ENCODE results near the gene GRIP2. TPM values are rescaled to one million over a fixed set of nuclear protein-coding genes. Genes with fewer than 3 reads are reported as not detected.
A peak's percentile ranks its signal among the peaks of the same experiment; 100 is the strongest.

The GRIP2 gene
- total and polyA plus RNA-seq, 3 experiments from 2014 or later = not detected

DNA sequence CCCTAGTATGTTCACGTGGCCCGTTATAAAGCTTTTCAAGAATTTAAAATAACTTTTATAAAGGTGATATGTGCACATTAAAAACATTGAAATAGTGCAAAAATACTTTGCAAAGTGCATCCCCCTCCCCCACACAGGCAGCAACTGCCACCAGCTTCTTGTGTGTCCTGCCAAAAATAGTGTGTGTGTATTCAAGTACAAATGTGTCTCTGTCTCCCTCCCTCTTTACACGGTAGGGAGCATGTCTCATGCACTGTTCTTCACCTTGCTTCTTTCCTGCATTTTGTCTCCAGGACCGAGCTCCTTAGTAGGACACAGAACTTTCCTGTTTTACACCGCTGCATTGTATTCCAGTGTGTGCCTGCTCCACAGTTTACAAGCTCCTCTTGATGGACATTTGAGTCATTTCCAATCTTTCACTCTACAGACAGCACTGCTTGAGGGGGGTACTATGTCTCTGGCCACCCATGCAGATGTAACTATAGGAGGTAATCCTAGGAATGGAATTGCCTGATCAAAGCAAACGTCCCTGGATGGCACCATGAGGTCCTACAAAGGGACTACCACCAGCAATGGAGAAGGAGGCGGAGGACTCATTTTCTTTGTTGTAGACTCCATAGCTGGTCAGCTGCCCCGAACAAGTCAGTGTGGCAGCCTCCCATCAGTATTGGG, 85.4 kb downstream of the GRIP2 start:
- Histone ChIP-seq H3K9me3 (ENCODE audit: low read length) (no peaks in the 10 kb centered on the region), H3K4me3 (ENCODE audit: low read length) (no peak overlapping the region), H3K27ac (ENCODE audit: low read depth, low read length) (no peak overlapping the region), H3K4me1 (ENCODE audit: insufficient read depth, low read length) (no peaks in the 10 kb centered on the region), H3K27me3 (ENCODE audit: insufficient read depth, low read length, poor library complexity, severe bottlenecking) (no peaks in the 10 kb centered on the region), H3K36me3 (ENCODE audit: insufficient read depth, low read length) (peaks cover 23% of the 10 kb centered on the region)
- CTCF ChIA-PET = interaction anchor here (0.9 to 1.4 kb wide), 3 partner anchors 12 to 251 kb away, joined by 3 to 4 read pairs (median 4); partner anchors contain the start of gene SLC6A6
- Mint-ChIP-seq H3K36me3 (peaks cover 4 to 87% (median 5%) of the 10 kb centered on the region in 3 donors), H3K9me3 (no peaks in the 10 kb centered on the region), H3K4me3 (no peak overlapping the region), H3K27me3 (no peaks in the 10 kb centered on the region), H3K27ac (peak overlapping the region in 5 of 8 donors; percentile 15 to 73 (median 38)), H3K4me1 (peaks cover 0 to 3% (median 0%) of the 10 kb centered on the region in 3 donors)
- POLR2A ChIA-PET = no interaction called here
- DNase-seq = no peak

DNA sequence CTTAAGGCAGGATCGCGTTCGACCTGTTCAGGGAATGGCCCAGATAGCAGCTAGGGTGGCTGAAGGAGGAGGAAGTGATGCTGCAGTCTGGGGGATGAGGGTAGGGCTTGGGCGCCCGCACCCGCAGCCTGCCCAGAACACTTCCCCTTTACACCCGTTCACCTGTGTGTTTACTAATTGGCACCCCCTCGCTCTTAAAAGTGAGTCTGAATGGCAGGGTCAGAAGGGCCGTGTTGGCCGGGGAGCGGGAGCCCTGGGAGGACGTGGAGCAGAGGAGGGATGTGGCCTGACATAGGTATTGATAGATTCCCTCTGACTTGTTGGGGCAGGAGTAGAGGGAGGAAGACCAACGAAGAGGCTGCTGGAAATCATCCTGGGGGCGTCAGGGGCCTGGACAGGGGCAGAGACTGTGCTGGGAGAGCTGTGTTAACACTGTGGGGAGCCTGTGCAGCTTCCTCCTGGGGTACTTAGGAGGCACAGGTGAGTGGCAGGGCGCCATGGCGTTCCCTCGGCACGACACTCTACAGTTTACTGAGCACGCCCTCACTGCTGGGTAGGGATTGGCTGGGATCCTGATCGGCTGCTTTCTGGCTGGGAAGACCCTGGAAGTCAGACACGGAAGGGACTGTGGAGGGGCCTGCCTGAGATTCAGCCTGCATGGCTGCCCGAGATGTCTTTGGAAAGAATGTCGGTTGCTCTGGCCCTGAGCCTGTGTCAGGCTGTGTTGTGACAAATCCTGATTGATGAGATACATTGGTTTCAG, 86.1 kb downstream of the GRIP2 start:
- H3K36me3 ChIP-seq (ENCODE audit: insufficient read depth, low read length) = peaks cover 17% of the 10 kb centered on the region
- H3K4me3 ChIP-seq (ENCODE audit: low read length) = no peak overlapping the region
- POLR2A ChIA-PET = no interaction called here

DNA sequence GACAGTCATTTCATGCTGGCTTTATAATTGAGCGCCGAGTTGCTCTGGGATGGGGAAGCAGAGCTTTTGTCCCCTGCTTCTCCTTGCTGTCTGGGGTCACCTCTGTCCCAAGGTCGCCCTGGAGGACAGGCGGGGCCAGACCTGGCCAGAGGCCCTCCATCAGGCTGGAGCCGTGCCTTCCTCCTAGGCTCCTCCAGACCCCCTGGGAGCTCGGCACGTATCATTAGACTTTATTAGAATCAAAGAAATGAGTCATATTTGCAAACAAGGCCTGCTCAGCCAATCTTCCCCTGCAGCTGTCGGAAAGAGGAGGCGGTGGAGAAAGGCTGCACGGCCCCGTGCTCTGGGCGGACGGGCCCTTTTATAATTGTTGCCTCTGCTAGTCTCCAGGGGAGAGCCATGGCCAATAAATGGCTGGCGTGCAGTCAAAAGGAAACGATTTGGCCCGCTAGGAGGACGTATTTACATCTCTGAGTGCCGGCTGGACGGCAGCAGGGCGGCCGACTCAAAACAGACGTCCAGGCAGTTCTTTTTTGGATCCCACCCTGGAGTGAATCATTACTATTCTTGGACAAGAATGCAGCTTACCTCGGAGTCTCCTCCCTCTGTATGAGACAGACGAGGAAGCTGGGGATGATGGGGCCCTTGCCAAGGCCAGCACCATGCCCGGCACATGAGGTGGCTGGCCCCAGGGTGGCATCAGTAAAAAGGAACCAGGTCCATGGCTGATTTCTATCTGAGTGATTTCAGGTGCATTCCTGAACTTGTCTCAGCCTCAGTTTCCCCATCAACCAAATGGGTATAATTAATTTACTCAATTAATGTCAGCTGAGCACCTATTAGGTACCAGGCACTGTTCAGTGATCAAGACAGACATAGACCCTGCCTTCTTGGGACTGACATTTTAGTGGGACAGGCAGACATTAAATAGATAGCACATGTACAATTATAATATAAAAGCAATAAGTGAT, 87.1 kb downstream of the GRIP2 start:
- H3K36me3 ChIP-seq (ENCODE audit: insufficient read depth, low read length) = peaks cover 19% of the 10 kb centered on the region
- Mint-ChIP-seq H3K27ac (no peak overlapping the region), H3K36me3 (peaks cover 6 to 84% (median 10%) of the 10 kb centered on the region in 3 donors), H3K4me1 (peaks cover 0 to 1% (median 0%) of the 10 kb centered on the region in 3 donors), H3K4me3 (no peak overlapping the region), H3K9me3 (no peaks in the 10 kb centered on the region), H3K27me3 (no peaks in the 10 kb centered on the region)
- H3K27me3 ChIP-seq (ENCODE audit: insufficient read depth, low read length, poor library complexity, severe bottlenecking) = no peaks in the 10 kb centered on the region
- CTCF ChIA-PET = interaction anchor here (1.0 to 1.5 kb wide), 4 partner anchors 9 to 51 kb away, joined by 3 to 4 read pairs (median 4); partner anchors contain the start of gene SLC6A6
- no peak for DNase-seq
- POLR2A ChIA-PET = no interaction called here
- H3K9me3 ChIP-seq (ENCODE audit: low read length) = no peaks in the 10 kb centered on the region
- H3K4me3 ChIP-seq (ENCODE audit: low read length) = no peak overlapping the region
- no peak overlapping the region for H3K27ac ChIP-seq (ENCODE audit: low read depth, low read length)
- H3K4me1 ChIP-seq (ENCODE audit: insufficient read depth, low read length) = no peaks in the 10 kb centered on the region

More for the DNA sequence above, 86.1 kb downstream of the GRIP2 start:
- Mint-ChIP-seq H3K36me3 (peaks cover 3 to 84% (median 5%) of the 10 kb centered on the region in 3 donors), H3K4me3 (no peak overlapping the region), H3K27me3 (no peaks in the 10 kb centered on the region), H3K4me1 (peaks cover 0 to 3% (median 0%) of the 10 kb centered on the region in 3 donors), H3K9me3 (no peaks in the 10 kb centered on the region), H3K27ac (peak overlapping the region in 3 of 8 donors; percentile 17 to 58 (median 24))
- H3K9me3 ChIP-seq (ENCODE audit: low read length) = no peaks in the 10 kb centered on the region
- DNase-seq = peak in 1 of 5 donors; percentile 20
- no peak overlapping the region for H3K27ac ChIP-seq (ENCODE audit: low read depth, low read length)
- no peaks in the 10 kb centered on the region for H3K4me1 ChIP-seq (ENCODE audit: insufficient read depth, low read length)
- CTCF ChIA-PET = interaction anchor here (0.9 to 1.4 kb wide), 4 partner anchors 8 to 251 kb away, joined by 3 to 4 read pairs (median 4); partner anchors contain the start of gene SLC6A6
- no peaks in the 10 kb centered on the region for H3K27me3 ChIP-seq (ENCODE audit: insufficient read depth, low read length, poor library complexity, severe bottlenecking)

DNA sequence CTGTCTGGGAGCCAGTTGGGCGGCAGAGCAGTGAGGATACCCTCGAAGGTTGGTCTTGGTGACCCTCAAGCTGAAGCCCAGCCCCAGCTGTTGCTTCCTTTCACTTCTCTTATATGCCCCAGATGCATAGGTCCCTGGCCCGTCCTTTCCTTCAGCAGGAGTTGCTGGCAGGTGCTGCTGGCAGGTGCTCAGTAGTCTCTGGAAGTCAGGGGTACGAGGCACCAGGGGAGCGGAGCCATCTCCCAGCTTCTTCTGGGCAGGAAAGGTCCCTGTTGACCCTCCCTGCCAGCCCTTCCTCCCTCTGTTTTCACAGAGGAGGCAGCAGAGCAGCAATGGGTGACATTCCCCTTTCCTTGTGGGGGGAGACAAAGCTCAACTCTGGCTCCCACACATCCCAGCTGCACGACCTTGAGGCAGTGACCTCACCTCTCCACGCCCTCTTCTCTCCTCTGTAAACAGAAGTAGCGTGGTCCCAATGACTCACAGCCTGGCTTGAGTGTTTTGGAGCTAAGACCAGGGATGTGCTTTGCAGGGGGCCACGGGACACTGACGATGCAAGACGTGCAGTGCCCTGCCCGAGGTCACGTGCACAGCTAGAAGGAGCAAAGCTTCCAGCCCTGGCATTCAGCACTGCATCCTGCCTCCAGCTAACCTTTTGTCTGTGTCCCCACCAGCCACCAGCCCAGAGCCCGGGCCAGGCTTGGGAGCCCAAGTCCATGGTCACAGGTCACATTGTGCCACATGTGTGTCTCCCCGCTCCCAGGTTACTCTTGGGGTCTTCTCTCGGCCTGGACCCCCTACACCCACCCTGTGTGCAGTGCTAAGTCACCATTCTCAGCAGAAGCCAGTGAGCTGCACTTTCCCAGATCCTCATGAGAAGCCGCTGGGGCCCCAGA, 88.0 kb downstream of the GRIP2 start:
- H3K4me3 ChIP-seq (ENCODE audit: low read length) = no peak overlapping the region
- H3K4me3 Mint-ChIP-seq = no peak overlapping the region
- H3K36me3 Mint-ChIP-seq = peaks cover 12 to 88% (median 13%) of the 10 kb centered on the region in 3 donors
- peaks cover 29% of the 10 kb centered on the region for H3K36me3 ChIP-seq (ENCODE audit: insufficient read depth, low read length)
- ChIA-PET POLR2A (no interaction called here), CTCF (interaction anchor here (1.0 to 1.5 kb wide), 4 partner anchors 12 to 50 kb away, joined by 3 read pairs; partner anchors contain the start of gene SLC6A6)
- no peaks in the 10 kb centered on the region for H3K27me3 ChIP-seq (ENCODE audit: insufficient read depth, low read length, poor library complexity, severe bottlenecking)
- H3K9me3 Mint-ChIP-seq = no peaks in the 10 kb centered on the region
- no peak for DNase-seq
- H3K27ac ChIP-seq (ENCODE audit: low read depth, low read length) = no peak overlapping the region
- no peaks in the 10 kb centered on the region for H3K27me3 Mint-ChIP-seq
- H3K27ac Mint-ChIP-seq = peak overlapping the region in 1 of 8 donors; percentile 70
- H3K4me1 Mint-ChIP-seq = peaks cover 0 to 1% (median 0%) of the 10 kb centered on the region in 3 donors
- no peaks in the 10 kb centered on the region for H3K4me1 ChIP-seq (ENCODE audit: insufficient read depth, low read length)
- H3K9me3 ChIP-seq (ENCODE audit: low read length) = no peaks in the 10 kb centered on the region

DNA sequence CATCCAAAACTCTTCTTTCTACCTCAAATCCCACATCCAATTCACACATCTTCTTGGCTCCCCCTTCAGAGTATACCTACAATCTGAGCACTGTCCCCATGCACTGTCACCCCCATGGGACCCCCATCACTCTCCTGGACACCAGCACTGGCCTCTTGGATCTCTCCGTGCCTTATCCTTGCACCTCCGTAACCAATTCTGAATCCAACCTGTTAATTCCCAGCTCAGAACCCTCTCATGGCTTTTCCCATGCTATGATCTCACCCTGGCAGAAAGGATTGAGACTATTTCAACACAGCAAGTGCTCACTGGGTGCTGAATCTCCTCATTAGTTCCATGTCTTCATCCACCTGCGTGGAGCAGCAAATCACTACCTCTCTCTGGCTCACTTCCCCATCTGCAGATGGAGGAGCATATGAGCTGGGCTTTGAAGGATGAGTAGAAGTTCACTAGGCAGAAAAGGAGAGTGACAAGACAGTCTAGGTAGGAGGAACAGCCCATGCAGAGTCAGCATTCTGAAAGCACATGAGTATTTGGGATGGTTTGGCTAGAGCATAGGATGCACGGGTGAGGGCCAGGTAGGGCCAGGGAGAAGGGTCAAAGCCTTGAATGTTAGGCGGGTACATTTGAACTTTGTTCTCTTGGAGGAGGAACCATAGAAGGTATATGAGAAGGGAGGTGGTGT, 89.1 kb downstream of the GRIP2 start:
- Mint-ChIP-seq H3K9me3 (no peaks in the 10 kb centered on the region), H3K27me3 (no peaks in the 10 kb centered on the region), H3K4me3 (no peak overlapping the region), H3K4me1 (peaks cover 0 to 1% (median 0%) of the 10 kb centered on the region in 3 donors), H3K27ac (peak overlapping the region in 4 of 8 donors; percentile 14 to 58 (median 40)), H3K36me3 (peaks cover 17 to 95% (median 19%) of the 10 kb centered on the region in 3 donors)
- H3K27me3 ChIP-seq (ENCODE audit: insufficient read depth, low read length, poor library complexity, severe bottlenecking) = no peaks in the 10 kb centered on the region
- POLR2A ChIA-PET = no interaction called here
- no peaks in the 10 kb centered on the region for H3K9me3 ChIP-seq (ENCODE audit: low read length)
- peaks cover 39% of the 10 kb centered on the region for H3K36me3 ChIP-seq (ENCODE audit: insufficient read depth, low read length)
- no peak for DNase-seq
- CTCF ChIA-PET = interaction anchor here (1.1 to 2.3 kb wide), 4 partner anchors 13 to 27 kb away, joined by 3 to 8 read pairs (median 3); no protein-coding TSS in a partner anchor
- H3K27ac ChIP-seq (ENCODE audit: low read depth, low read length) = no peak overlapping the region
- H3K4me1 ChIP-seq (ENCODE audit: insufficient read depth, low read length) = no peaks in the 10 kb centered on the region
- H3K4me3 ChIP-seq (ENCODE audit: low read length) = no peak overlapping the region

DNA sequence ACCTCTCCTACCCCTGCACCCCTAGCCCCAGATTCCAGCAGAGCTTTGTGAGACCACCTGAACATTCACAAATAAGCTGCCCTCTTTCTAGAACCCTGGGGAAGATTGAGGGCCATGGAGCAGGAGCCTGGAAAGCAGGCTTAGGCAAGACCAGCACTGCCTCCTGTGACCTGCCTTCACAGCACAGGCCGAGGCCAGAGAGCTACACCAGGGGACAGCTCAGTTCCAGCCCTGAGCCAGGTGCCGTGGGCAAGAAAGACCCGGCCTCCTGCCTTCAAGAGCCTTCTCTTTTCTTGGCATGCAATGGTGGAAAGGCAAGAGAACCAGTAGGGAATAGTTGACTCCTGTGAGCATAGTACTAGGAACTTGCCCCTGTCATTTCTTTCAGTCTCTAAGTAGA, 89.6 kb downstream of the GRIP2 start:
- CTCF ChIA-PET = interaction anchor here (2.3 kb wide), 1 partner anchor 17 kb away, joined by 8 read pairs; no protein-coding TSS in a partner anchor
- DNase-seq = no peak
- Histone ChIP-seq H3K4me3 (ENCODE audit: low read length) (no peak overlapping the region), H3K4me1 (ENCODE audit: insufficient read depth, low read length) (no peaks in the 10 kb centered on the region), H3K27ac (ENCODE audit: low read depth, low read length) (no peak overlapping the region), H3K9me3 (ENCODE audit: low read length) (no peaks in the 10 kb centered on the region), H3K36me3 (ENCODE audit: insufficient read depth, low read length) (peaks cover 45% of the 10 kb centered on the region), H3K27me3 (ENCODE audit: insufficient read depth, low read length, poor library complexity, severe bottlenecking) (no peaks in the 10 kb centered on the region)
- Mint-ChIP-seq H3K4me1 (peaks cover 0 to 1% (median 0%) of the 10 kb centered on the region in 3 donors), H3K4me3 (no peak overlapping the region), H3K27me3 (no peaks in the 10 kb centered on the region), H3K27ac (peak overlapping the region in 2 of 8 donors; percentile 28 to 55), H3K36me3 (peaks cover 17 to 95% (median 24%) of the 10 kb centered on the region in 3 donors), H3K9me3 (no peaks in the 10 kb centered on the region)
- POLR2A ChIA-PET = no interaction called here

Data from CD8-positive, alpha-beta memory T cell (primary cell).